GM13977 (cell line): Measurements from ENCODE around the gene TBCC.
A peak's percentile ranks its signal among the peaks of the same experiment; 100 is the strongest.
"Not testable (repeated sequence)": the region's sequence is repeated elsewhere in the genome, so short reads cannot be mapped to it uniquely, and the experiment has no call there.

Experiments
- DNase-seq: peaks from one replicate; pipeline ENCODE4 v3.0.0; 2012; ENCODE audit warnings: low spot score
- in situ Hi-C: fragments of 300-500 bp; cut with MboI; formaldehyde crosslinking; loops from one replicate; pipeline ENCODE4 v1.12.0; 2022; ENCODE audit warnings: low sequenced_read_pairs, low pct_unique_long_range_greater_than_20kb, mixed read lengths, inconsistent platforms; ENCODE audit not compliant: unreplicated experiment
- TF ChIP-seq, protein P1 (sequence below): IDR thresholded peaks from 2 replicates; pipeline ENCODE4 v1.5.1; 2012; ENCODE audit warnings: mild to moderate bottlenecking, control low read depth; ENCODE audit not compliant: insufficient read depth; ENCODE audit errors: extremely low read depth, missing control alignments

TBCC gene

DNA sequence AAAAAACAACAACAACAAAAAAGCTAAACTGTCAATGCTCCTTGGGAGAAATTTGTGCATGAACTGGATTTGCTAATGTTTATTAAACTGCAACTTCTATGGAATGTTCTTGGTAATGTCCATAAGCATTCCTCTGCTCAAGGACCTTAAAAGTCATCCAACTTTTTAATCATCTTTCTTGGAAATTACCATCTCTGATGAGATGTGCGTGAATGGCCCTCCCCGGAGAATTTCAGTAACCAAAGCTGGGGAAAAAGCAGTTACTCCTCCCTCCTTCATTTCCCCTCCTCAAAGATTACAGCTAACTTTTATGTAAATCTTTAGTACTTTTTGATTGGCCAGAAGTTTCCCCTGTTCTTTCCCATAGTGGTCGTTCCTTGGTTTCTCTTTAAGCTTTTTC, 5.2 kb downstream of the TBCC start:
- in situ Hi-C loops: no loop called here
- no peak for DNase-seq
- TF ChIP-seq, protein P1, sequence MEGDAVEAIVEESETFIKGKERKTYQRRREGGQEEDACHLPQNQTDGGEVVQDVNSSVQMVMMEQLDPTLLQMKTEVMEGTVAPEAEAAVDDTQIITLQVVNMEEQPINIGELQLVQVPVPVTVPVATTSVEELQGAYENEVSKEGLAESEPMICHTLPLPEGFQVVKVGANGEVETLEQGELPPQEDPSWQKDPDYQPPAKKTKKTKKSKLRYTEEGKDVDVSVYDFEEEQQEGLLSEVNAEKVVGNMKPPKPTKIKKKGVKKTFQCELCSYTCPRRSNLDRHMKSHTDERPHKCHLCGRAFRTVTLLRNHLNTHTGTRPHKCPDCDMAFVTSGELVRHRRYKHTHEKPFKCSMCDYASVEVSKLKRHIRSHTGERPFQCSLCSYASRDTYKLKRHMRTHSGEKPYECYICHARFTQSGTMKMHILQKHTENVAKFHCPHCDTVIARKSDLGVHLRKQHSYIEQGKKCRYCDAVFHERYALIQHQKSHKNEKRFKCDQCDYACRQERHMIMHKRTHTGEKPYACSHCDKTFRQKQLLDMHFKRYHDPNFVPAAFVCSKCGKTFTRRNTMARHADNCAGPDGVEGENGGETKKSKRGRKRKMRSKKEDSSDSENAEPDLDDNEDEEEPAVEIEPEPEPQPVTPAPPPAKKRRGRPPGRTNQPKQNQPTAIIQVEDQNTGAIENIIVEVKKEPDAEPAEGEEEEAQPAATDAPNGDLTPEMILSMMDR: no peak

DNA sequence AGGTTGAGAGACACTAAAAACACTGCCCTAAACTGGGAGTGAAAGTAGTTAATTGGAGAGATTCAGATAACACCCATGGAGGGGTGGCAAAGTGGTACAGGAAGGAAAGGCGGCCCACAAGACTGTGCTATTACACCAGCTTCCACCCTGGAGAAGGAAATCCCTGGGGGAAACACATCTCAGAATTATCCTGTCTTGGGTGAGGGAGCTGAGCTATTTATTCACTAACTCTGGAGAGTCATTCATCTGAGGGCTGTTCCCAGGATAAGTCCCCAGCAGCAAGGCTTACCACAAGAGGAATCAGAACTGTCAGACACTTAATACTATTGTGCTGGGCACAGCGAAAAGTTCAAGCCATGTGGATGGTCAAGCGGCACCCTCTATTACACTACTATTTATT, 9.9 kb downstream of the TBCC start:
- DNase-seq: no peak
- in situ Hi-C loops: no loop called here
- TF ChIP-seq, protein P1: no peak

DNA sequence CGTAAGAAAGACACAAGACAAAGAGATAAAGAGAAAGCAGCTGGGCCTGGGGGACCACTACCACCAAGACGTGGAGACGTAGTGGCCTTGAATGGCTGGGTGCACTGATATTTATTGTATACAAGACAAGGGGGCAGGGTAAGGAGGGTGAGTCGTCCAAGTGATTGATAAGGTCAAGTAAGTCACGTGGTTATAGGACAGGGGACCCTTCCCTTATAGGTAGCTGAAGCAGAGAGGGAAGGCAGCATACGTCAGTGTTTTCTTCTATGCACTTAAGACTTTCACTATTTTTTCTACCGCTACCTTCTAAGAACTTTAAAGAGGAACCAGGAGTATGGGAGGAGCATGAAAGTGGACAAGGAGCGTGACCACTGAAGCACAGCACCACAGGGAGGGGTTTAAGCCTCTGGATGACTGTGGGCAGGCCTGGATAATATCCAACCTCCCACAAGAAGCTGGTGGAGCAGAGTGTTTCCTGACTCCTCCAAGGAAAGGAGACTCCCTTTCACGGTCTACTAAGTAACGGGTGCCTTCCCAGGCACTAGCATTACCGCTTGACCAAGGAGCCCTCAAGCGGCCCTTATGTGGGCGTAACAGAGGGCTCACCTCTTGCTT, 11.9 kb downstream of the TBCC start:
- DNase-seq, in situ Hi-C loops: not testable (repeated sequence)

DNA sequence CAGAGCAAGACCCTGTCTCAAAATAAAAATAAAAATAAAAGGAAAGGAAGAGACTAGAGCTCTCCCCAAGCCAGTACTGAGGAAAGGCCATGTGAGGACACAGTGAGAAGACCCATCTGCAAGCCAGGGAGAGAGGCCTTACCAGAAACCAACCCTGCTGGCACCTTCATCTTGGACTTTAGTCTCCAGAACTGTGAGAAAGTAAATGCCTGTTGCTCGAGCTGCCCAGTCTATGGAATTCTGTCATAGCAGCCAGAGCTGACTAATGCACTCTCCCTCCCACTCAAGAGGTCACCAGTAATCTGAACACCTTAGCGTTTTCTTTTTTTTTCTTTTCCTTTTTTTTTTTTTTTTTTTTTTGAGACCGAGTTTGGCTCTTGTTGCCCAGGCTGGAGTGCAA, 16.2 kb downstream of the TBCC start:
- DNase-seq: no peak
- in situ Hi-C loops: no loop called here
- TF ChIP-seq, protein P1: no peak

DNA sequence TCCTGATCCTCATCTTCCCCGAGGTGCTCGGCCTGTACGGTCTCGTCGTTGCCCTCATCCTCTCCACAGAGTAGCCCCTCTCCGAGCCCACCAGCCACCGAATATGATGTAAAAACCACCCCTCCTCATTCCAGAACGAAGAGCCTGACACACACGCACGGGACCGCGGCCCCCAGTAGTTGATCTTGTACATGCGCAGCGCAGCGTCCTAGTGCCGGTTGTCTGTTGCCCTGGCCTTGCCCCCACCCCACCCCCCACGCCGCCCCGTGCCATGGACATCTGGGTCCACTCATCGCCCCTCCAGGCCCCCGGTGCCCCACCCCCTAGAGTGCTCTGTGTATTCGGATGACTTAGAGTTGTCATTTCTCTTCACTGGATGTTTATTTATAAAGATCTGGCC, 18.3 kb downstream of the TBCC start:
- in situ Hi-C loops: no loop called here
- TF ChIP-seq, protein P1: no peak

DNA sequence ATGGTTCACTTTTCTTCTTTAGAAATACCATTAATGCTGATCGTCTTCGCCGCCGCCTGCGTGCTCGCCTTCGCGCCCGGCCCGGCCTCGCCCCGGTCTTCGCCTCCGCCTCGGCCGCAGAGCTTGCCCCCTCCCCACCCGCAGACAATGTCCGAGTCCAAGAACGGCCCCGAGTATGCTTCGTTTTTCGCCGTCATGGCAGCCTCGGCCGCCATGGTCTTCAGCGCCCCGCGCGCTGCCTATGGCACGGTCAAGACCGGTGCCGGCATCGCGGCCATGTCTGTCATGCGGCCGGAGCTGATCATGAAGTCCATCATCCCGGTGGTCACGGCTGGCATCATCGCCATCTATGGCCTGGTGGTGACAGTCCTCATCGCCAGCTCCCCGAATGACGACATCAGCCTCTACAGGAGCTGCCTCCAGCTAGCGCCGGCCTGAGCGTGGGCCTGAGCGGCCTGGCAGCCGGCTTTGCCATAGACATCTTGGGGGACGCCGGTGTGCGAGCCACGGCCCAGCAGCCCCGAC, 18.8 kb downstream of the TBCC start:
- no peak for DNase-seq
- in situ Hi-C loops: no loop called here

More for the DNA sequence above, 18.3 kb downstream of the TBCC start:
- DNase-seq: no peak

DNA sequence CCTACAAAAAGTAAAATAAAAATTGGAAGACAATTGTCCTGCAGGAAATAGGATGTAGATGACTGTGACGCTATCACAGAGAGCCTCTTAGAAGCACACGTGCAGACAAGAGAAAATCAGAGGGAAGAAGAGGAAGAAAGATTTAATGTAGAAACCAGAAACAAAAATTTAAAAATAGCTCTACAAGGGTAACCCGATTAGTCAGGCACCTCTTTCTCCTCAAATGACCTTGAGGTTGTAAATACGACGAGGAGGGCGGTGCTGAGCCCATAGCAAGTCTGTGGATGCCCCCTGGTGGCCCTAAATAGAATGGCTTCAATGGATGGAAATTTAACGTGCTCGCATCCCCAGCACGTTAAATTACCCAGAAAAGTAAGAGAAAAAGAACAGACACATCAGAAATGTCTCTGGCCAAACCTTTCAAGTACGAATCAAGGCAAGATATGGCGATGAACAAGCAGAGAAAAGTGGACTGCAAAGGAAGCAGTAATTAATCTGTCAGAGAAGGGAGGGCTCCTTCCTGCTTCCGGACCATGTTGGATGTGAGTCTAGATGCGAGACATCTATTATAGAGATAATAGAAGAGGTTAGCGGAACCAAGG, 19.3 kb downstream of the TBCC start:
- in situ Hi-C loops: no loop called here
- peak; percentile 90 for DNase-seq

More for the DNA sequence above, 18.8 kb downstream of the TBCC start:
- TF ChIP-seq, protein P1: no peak

More for the DNA sequence above, 19.3 kb downstream of the TBCC start:
- TF ChIP-seq, protein P1: peak; percentile 79
